K562 (cell line): ENCODE measurements around the gene OSGEP. TPM values are rescaled to one million over a fixed set of nuclear protein-coding genes. Genes with fewer than 3 reads are reported as not detected.
A peak's percentile ranks its signal among the peaks of the same experiment; 100 is the strongest.

Experiments
- BDP1 ChIP-seq: IDR thresholded peaks from 3 replicates; pipeline ENCODE4 v1.6.1; 2011; ENCODE audit not compliant: insufficient read length, insufficient read depth
- CBFA2T3 ChIP-seq: fragments of 450-650 bp; IDR thresholded peaks from 2 replicates; pipeline ENCODE4 v1.6.1; 2017
- CHD1 ChIP-seq: fragments of 200-600 bp; sonication (generic); IDR thresholded peaks from one replicate; pipeline ENCODE4 v1.6.1; 2012; ENCODE audit warnings: mild to moderate bottlenecking, moderate library complexity, low read length, inconsistent platforms
- DLX4 ChIP-seq: fragments of 250-450 bp; sonication (Bioruptor Pico); IDR thresholded peaks from 2 replicates; pipeline ENCODE4 v1.6.1; 2021; ENCODE audit warnings: mild to moderate bottlenecking
- ETV1 ChIP-seq: fragments of 450-650 bp; conservative IDR thresholded peaks from 2 replicates; pipeline ENCODE4 v1.6.1; 2016; ENCODE audit warnings: missing genetic modification characterization, control low read depth, low read depth, missing compliant biosample characterization
- FOSL1 ChIP-seq: fragments of 200-800 bp; sonication (Bioruptor generic); conservative IDR thresholded peaks from 2 replicates; pipeline ENCODE4 v1.6.1; 2016; ENCODE audit warnings: missing genetic modification characterization, missing compliant biosample characterization
- GTF2A2 ChIP-seq: IDR thresholded peaks from 2 replicates; pipeline ENCODE4 v1.6.1; 2016; ENCODE audit warnings: mild to moderate bottlenecking, missing genetic modification characterization, missing compliant biosample characterization
- KLF10 ChIP-seq: fragments of 250-450 bp; sonication (Bioruptor Pico); IDR thresholded peaks from 2 replicates; pipeline ENCODE4 v1.6.1; 2021; ENCODE audit warnings: matching md5 sums
- MYBL2 ChIP-seq, 2 experiments: fragments of 450-650 bp in 1 of 2; sonication (generic) in 1 of 2; formaldehyde crosslinking in 1 of 2; IDR thresholded peaks; 2 replicates each; pipeline versions ENCODE4 v1.6.1 to v1.8.1; 2017 to 2022; ENCODE audit warnings: borderline replicate concordance in 1 of 2, inconsistent platforms in 1 of 2, low read depth in 1 of 2, mild to moderate bottlenecking in 1 of 2, missing genetic modification reagents in 1 of 2, moderate library complexity in 1 of 2
- OTX1 ChIP-seq: fragments of 450-650 bp; formaldehyde crosslinking; IDR thresholded peaks from 2 replicates; pipeline ENCODE4 v1.4.0; 2022; ENCODE audit warnings: mild to moderate bottlenecking
- PATZ1 ChIP-seq: fragments of 250-450 bp; sonication (Bioruptor Pico); IDR thresholded peaks from 2 replicates; pipeline ENCODE4 v1.5.0; 2020; ENCODE audit warnings: mild to moderate bottlenecking, borderline replicate concordance
- PTBP1 ChIP-seq: fragments of 200-400 bp; formaldehyde crosslinking; IDR thresholded peaks from 2 replicates; pipeline ENCODE4 v1.6.1; 2017; ENCODE audit warnings: low read depth, low read length
- TFE3 ChIP-seq: fragments of 450-650 bp; formaldehyde crosslinking; IDR thresholded peaks from 2 replicates; pipeline ENCODE4 v1.4.0; 2020; ENCODE audit warnings: mild to moderate bottlenecking, mixed read lengths
- ZEB2 ChIP-seq: fragments of 450-650 bp; IDR thresholded peaks from 2 replicates; pipeline ENCODE4 v1.6.1; 2016
- ZKSCAN8 ChIP-seq: fragments of 200-800 bp; sonication (Bioruptor generic); IDR thresholded peaks from 2 replicates; pipeline ENCODE4 v1.6.1; 2016; ENCODE audit warnings: missing genetic modification characterization, missing compliant biosample characterization
- ZNF3 ChIP-seq: fragments of 250-450 bp; sonication (Bioruptor Pico); IDR thresholded peaks from 2 replicates; pipeline ENCODE4 v1.5.0; 2021; ENCODE audit warnings: mild to moderate bottlenecking, moderate library complexity
- ZNF395 ChIP-seq: fragments of 200-800 bp; sonication (Bioruptor generic); IDR thresholded peaks from 2 replicates; pipeline ENCODE4 v1.6.1; 2017; ENCODE audit warnings: missing genetic modification characterization, missing compliant biosample characterization
- ZNF41 ChIP-seq: fragments of 250-450 bp; sonication (Bioruptor Pico); conservative IDR thresholded peaks from 2 replicates; pipeline ENCODE4 v1.4.0; 2020; ENCODE audit warnings: mild to moderate bottlenecking
- ZNF518B ChIP-seq: fragments of 250-450 bp; sonication (Bioruptor Pico); IDR thresholded peaks from 2 replicates; pipeline ENCODE4 v1.5.0; 2021; ENCODE audit warnings: mild to moderate bottlenecking, moderate library complexity
- polyA plus RNA-seq, 8 experiments: library from polyadenylated mRNA; depleted of rRNA in 4 of 8; stranded (reverse) in 5 of 8; unstranded in 3 of 8; fragments of >200 nt; fragmentation: Nextera tagmentation in 2 of 8; fragmentation: Illumina TruSeq in 1 of 8; extraction: Ambion mirVana in 2 of 8; extraction: Trizol in 1 of 8; gene quantifications; 2 replicates each; pipeline versions ENCODE4 v1.2.1 to v1.2.3, GENCODE V29; 2011 to 2014; ENCODE audit warnings: inconsistent platforms in 1 of 8, missing spikeins in 1 of 8
- total RNA-seq, 7 experiments: library from RNA; depleted of rRNA in 6 of 7; stranded (reverse); fragments of >200 nt in 6 of 7; fragmentation: Illumina TruSeq in 2 of 7; extraction: Trizol in 2 of 7; gene quantifications; 2 replicates each; pipeline versions ENCODE4 v1.2.1 to v1.2.3, GENCODE V29; 2011 to 2021; ENCODE audit warnings: low replicate concordance in 1 of 7

OSGEP gene
- total and polyA plus RNA-seq, 9 of the 15 experiments (the other 6 are each of a cell fraction or from before 2014, with no cell fraction given), result 32.1 to 59.2 (median 44.1) TPM

- TF ChIP-seq ZNF518B (CRISPR knock-in tag) (no peak), PATZ1 (CRISPR knock-in tag) (no peak), KLF10 (CRISPR knock-in tag) (no peak), CBFA2T3 (peak; percentile 79), ZEB2 (peak; percentile 44; the same call in 1 of the 2 replicates), FOSL1 (peak; percentile 71), GTF2A2 (tag) (no peak), ZNF41 (CRISPR knock-in tag) (no peak), PTBP1 (no peak), OTX1 (CRISPR knock-in tag) (no peak), MYBL2 (IDR thresholded peaks at IDR 0.05; ENCODE audit: low read depth) (no peak), MYBL2 (CRISPR knock-in tag; IDR thresholded peaks at IDR 0.05; ENCODE audit: borderline replicate concordance) (no peak), DLX4 (CRISPR knock-in tag) (no peak), TFE3 (no peak), ZNF395 (CRISPR knock-in tag) (no peak), ETV1 (tag) (no peak), BDP1 (no peak), ZNF3 (CRISPR knock-in tag) (no peak), CHD1 (no peak), ZKSCAN8 (CRISPR knock-in tag) (no peak)
These were observed 27.8 kb upstream of the OSGEP start (continued) for GRCh38 chr14:20482382-20482781.
